WTC11 (cell line): ENCODE results near the gene B3GLCT. TPM values are rescaled to one million over a fixed set of nuclear protein-coding genes. Genes with fewer than 3 reads are reported as not detected.

ENCODE experiments used
- ATAC-seq: fragments of 200-7000 bp; cut with Tn5 transposase; 2 replicates; pipeline ENCODE4 v1.10.0; 2021; ENCODE audit warnings: mild to moderate bottlenecking, moderate library complexity
- CTCF ChIA-PET: fragments of 300-600 bp; sonication (Branson Sonifier 250); formaldehyde crosslinking; loops from one replicate; lab custom pipeline; 2021; ENCODE audit warnings: antibody characterized with exemption; lab: Charles Lee
- POLR2A ChIA-PET: fragments of 350-600 bp; sonication (Branson Sonifier 250); formaldehyde crosslinking; loops from one replicate; lab custom pipeline; 2021; ENCODE audit warnings: antibody characterized with exemption; lab: Charles Lee
- DNase-seq: peaks from one replicate; pipeline ENCODE4 v3.0.0; 2021; ENCODE audit warnings: low spot score
- H3K27ac Mint-ChIP-seq: 2 replicates; pipeline ENCODE4 v1.8.0; 2021; ENCODE audit warnings: mixed read lengths
- H3K27me3 Mint-ChIP-seq: 2 replicates; pipeline ENCODE4 v1.8.0; 2021; ENCODE audit warnings: low read depth, mild to moderate bottlenecking, moderate library complexity, mixed read lengths
- H3K36me3 Mint-ChIP-seq: 2 replicates; pipeline ENCODE4 v1.8.0; 2021; ENCODE audit warnings: mixed read lengths
- H3K4me1 Mint-ChIP-seq: 2 replicates; pipeline ENCODE4 v1.8.0; 2022; ENCODE audit warnings: mixed read lengths
- H3K4me3 Mint-ChIP-seq: 2 replicates; pipeline ENCODE4 v1.8.0; 2021; ENCODE audit warnings: mild to moderate bottlenecking, moderate library complexity, mixed read lengths
- H3K9me3 Mint-ChIP-seq: 2 replicates; pipeline ENCODE4 v1.8.0; 2021; ENCODE audit warnings: mixed read lengths
- AFF4 ChIP-seq: sonication (generic); formaldehyde crosslinking; IDR thresholded peaks from 2 replicates; pipeline ENCODE4 v1.8.1; 2023; ENCODE audit warnings: mild to moderate bottlenecking, missing genetic modification reagents, borderline replicate concordance
- CBFB ChIP-seq: sonication (generic); formaldehyde crosslinking; IDR thresholded peaks from 2 replicates; pipeline ENCODE4 v1.8.1; 2022; ENCODE audit warnings: mild to moderate bottlenecking, low read depth, missing genetic modification reagents
- E2F4 ChIP-seq: sonication (generic); formaldehyde crosslinking; IDR thresholded peaks from 2 replicates; pipeline ENCODE4 v1.8.1; 2022; ENCODE audit warnings: low read depth, mild to moderate bottlenecking, moderate library complexity, missing genetic modification reagents, borderline replicate concordance
- ESRRA ChIP-seq: sonication (generic); formaldehyde crosslinking; IDR thresholded peaks from 2 replicates; pipeline ENCODE4 v1.8.1; 2022; ENCODE audit warnings: mild to moderate bottlenecking, missing genetic modification reagents, borderline replicate concordance
- FOXJ3 ChIP-seq: sonication (generic); formaldehyde crosslinking; IDR thresholded peaks from 2 replicates; pipeline ENCODE4 v1.9.0; 2021; ENCODE audit warnings: missing genetic modification reagents, mild to moderate bottlenecking, borderline replicate concordance
- FOXK1 ChIP-seq: sonication (generic); formaldehyde crosslinking; IDR thresholded peaks from 2 replicates; pipeline ENCODE4 v1.8.0; 2022; ENCODE audit warnings: mild to moderate bottlenecking, moderate library complexity, missing genetic modification reagents
- GABPB1 ChIP-seq: sonication (generic); formaldehyde crosslinking; IDR thresholded peaks from 2 replicates; pipeline ENCODE4 v1.8.1; 2023; ENCODE audit warnings: mild to moderate bottlenecking, missing genetic modification reagents
- GRHL2 ChIP-seq: fragments of 250-450 bp; sonication (Bioruptor Pico); IDR thresholded peaks from 2 replicates; pipeline ENCODE4 v1.8.0; 2022; ENCODE audit warnings: mild to moderate bottlenecking, moderate library complexity; ENCODE audit not compliant: insufficient replicate concordance, severe bottlenecking
- GTF2I ChIP-seq: fragments of 250-450 bp; sonication (Bioruptor Pico); conservative IDR thresholded peaks from 2 replicates; pipeline ENCODE4 v1.4.0; 2021; ENCODE audit warnings: mild to moderate bottlenecking
- JAZF1 ChIP-seq: fragments of 250-450 bp; sonication (Bioruptor Pico); IDR thresholded peaks from 2 replicates; pipeline ENCODE4 v1.9.0; 2021; ENCODE audit warnings: moderate library complexity, mild to moderate bottlenecking, inconsistent platforms
- MYBL2 ChIP-seq: sonication (generic); formaldehyde crosslinking; IDR thresholded peaks from 2 replicates; pipeline ENCODE4 v1.8.1; 2023; ENCODE audit warnings: mild to moderate bottlenecking, moderate library complexity, missing genetic modification reagents
- NR2C2 ChIP-seq: sonication (generic); formaldehyde crosslinking; IDR thresholded peaks from 2 replicates; pipeline ENCODE4 v1.8.0; 2022; ENCODE audit warnings: mild to moderate bottlenecking, missing genetic modification reagents
- PREB ChIP-seq: sonication (generic); formaldehyde crosslinking; IDR thresholded peaks from 2 replicates; pipeline ENCODE4 v1.8.1; 2022; ENCODE audit warnings: mild to moderate bottlenecking, missing genetic modification reagents, moderate library complexity, borderline replicate concordance
- PRRX2 ChIP-seq: fragments of 250-450 bp; sonication (Bioruptor Pico); IDR thresholded peaks from 2 replicates; pipeline ENCODE4 v1.8.0; 2021; ENCODE audit warnings: mild to moderate bottlenecking
- SOX15 ChIP-seq: fragments of 250-450 bp; sonication (Bioruptor Pico); IDR thresholded peaks from 2 replicates; pipeline ENCODE4 v1.9.0; 2021; ENCODE audit warnings: mild to moderate bottlenecking
- TCF7 ChIP-seq: sonication (generic); formaldehyde crosslinking; IDR thresholded peaks from 2 replicates; pipeline ENCODE4 v1.8.0; 2022; ENCODE audit warnings: mild to moderate bottlenecking, low read depth, missing genetic modification reagents, moderate library complexity
- ZNF232 ChIP-seq: sonication (generic); formaldehyde crosslinking; IDR thresholded peaks from 2 replicates; pipeline ENCODE4 v1.8.0; 2022; ENCODE audit warnings: mild to moderate bottlenecking, missing genetic modification reagents
- total RNA-seq: library from RNA; stranded (reverse); gene quantifications from 3 replicates; pipeline ENCODE4 v1.2.3, GENCODE V29; 2021
- TF ChIP-seq, protein P1 (sequence below): sonication (generic); formaldehyde crosslinking; IDR thresholded peaks from 2 replicates; pipeline ENCODE4 v1.8.1; 2023; ENCODE audit warnings: mild to moderate bottlenecking, moderate library complexity, missing genetic modification reagents

B3GLCT gene
- total RNA-seq, 1 experiment from 2014 or later: 2.4 TPM

DNA sequence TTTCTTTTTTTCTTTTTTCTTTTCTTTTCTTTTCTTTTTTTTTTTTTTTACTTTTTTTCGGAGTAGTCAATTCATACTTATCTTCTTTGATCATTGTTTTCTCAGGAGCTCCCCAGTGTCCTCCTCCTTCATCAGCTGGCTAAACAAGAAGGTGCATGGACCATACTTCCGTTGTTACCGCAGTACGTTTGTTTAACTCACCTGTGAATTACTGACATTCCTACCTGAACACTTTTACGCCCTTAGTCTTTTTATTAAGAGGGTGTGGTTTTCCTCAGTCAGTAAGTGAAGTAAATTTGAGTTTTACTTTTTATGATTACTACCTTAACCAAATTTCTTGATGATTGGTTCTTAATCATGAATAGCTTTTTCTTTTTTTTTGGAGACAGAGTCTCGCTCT, 47.1 kb downstream of the B3GLCT start:
- Mint-ChIP-seq H3K9me3 (peaks cover 10% of the 10 kb centered on the region), H3K36me3 (peaks cover 9% of the 10 kb centered on the region), H3K27me3 (no peaks in the 10 kb centered on the region), H3K4me3 (no peak overlapping the region), H3K27ac (no peak overlapping the region), H3K4me1 (no peaks in the 10 kb centered on the region)
- POLR2A ChIA-PET: no interaction called here
- CTCF ChIA-PET: interaction anchor here (0.7 kb wide), 1 partner anchor 12 kb away, joined by 3 read pairs; no protein-coding TSS in a partner anchor
- ATAC-seq (no peak), DNase-seq (no peak)
- TF ChIP-seq GABPB1 (CRISPR knock-in tag): no peak
- no peak for TF ChIP-seq ZNF232 (CRISPR knock-in tag)
- TF ChIP-seq E2F4: no peak
- no peak for TF ChIP-seq PREB (CRISPR knock-in tag)
- TF ChIP-seq TCF7: no peak
- TF ChIP-seq MYBL2 (CRISPR knock-in tag): no peak
- TF ChIP-seq CBFB: no peak
- no peak for TF ChIP-seq FOXJ3
- TF ChIP-seq JAZF1 (CRISPR knock-in tag): no peak
- no peak for TF ChIP-seq PRRX2

DNA sequence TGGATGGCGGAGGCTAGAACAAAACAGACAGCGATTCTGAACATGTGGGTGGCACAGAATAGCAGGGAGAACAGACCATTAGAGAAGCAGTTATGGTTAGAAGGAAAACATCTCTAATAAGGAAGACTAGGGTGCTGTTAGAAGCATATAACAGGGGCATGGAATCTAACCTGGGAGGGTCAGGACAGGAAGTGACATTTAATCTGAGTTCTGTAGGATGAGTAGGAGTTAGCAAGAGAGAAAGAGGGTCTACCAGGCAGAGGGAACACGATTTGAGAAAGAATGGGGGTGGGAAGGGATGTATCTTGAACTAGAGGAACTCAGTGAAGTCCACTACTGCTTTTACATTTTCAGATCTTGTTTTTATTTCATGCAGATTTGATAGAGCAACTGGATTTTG, 48.6 kb downstream of the B3GLCT start:
- H3K27me3 Mint-ChIP-seq: no peaks in the 10 kb centered on the region
- TF ChIP-seq AFF4 (CRISPR knock-in tag) (no peak), ESRRA (CRISPR knock-in tag) (no peak), SOX15 (CRISPR knock-in tag) (no peak), GTF2I (no peak), PRRX2 (no peak), FOXJ3 (no peak), CBFB (no peak), FOXK1 (CRISPR knock-in tag) (no peak), NR2C2 (no peak), GRHL2 (CRISPR knock-in tag) (no peak)
- TF ChIP-seq, protein P1, sequence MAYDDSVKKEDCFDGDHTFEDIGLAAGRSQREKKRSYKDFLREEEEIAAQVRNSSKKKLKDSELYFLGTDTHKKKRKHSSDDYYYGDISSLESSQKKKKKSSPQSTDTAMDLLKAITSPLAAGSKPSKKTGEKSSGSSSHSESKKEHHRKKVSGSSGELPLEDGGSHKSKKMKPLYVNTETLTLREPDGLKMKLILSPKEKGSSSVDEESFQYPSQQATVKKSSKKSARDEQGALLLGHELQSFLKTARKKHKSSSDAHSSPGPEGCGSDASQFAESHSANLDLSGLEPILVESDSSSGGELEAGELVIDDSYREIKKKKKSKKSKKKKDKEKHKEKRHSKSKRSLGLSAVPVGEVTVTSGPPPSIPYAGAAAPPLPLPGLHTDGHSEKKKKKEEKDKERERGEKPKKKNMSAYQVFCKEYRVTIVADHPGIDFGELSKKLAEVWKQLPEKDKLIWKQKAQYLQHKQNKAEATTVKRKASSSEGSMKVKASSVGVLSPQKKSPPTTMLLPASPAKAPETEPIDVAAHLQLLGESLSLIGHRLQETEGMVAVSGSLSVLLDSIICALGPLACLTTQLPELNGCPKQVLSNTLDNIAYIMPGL (CRISPR knock-in tag): no peak
- ChIA-PET POLR2A (no interaction called here), CTCF (interaction anchor here (1.4 kb wide), 1 partner anchor 176 kb away, joined by 4 read pairs; no protein-coding TSS in a partner anchor)
- peaks cover 16% of the 10 kb centered on the region for H3K9me3 Mint-ChIP-seq
- DNase-seq: no peak
- ATAC-seq: no peak
- H3K4me1 Mint-ChIP-seq: no peaks in the 10 kb centered on the region
- H3K4me3 Mint-ChIP-seq: no peak overlapping the region
- peaks cover 15% of the 10 kb centered on the region for H3K36me3 Mint-ChIP-seq
- H3K27ac Mint-ChIP-seq: no peak overlapping the region; the same call in 1 of the 2 replicates
